Posterior vena cava (tissue), 2 donors: Measurements from ENCODE around the gene DLG2. TPM values are rescaled to one million over a fixed set of nuclear protein-coding genes. Genes with fewer than 3 reads are reported as not detected.

Experiments
- DNase-seq: peaks from one replicate; pipeline ENCODE4 v3.0.0-alpha.2; 2020; ENCODE audit warnings: low spot score
- intact Hi-C, 2 donors: fragments of 100-400 bp; cut with DNase I; formaldehyde crosslinking; loops; one replicate each; pipeline versions ENCODE4 v1.14.1 to v1.14.2; 2022 to 2023
- total RNA-seq, 2 donors: library from RNA; stranded (reverse); fragmentation: NEBNext Ultra II Directional; extraction: Animal tissue kit (Norgen Biotek cat#: 25700); gene quantifications; one replicate each; pipeline ENCODE4 v1.2.1, GENCODE V29; 2021
- donor health status: DM: yes; HTN: yes; CAD: no.
- donor health status: DM: yes; HTN: yes; CAD: no.

Gene DLG2
- total RNA-seq, 2 donors from 2014 or later = 17.2 to 20.5 TPM

- no peak for DNase-seq
- intact Hi-C loops = no loop called here
Measured at GRCh38 chr11:85589373-85589772, 37.8 kb downstream of the DLG2 start.

- intact Hi-C loops = no loop called here
- DNase-seq = no peak
Measured at GRCh38 chr11:85582111-85582510, 45.0 kb downstream of the DLG2 start.

DNA sequence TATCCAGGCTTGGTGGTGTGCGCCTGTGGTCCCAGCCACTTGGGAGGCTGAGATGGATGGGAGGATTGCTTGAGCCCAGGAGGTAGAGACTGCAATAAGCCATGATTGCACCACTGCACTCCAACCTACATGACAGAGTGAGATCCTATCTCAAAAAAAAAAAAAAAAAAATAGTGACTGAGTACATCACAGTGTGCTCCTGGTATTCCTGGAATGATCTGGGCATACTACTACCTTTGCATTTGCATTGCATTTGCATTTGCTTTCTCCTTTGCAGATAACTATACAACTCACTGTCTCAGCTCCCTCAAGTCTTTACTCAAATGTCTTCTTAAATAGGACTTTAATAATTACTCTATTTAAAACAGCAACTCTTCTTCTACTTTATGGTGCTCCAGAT lies 51.8 kb downstream of the DLG2 start:
- intact Hi-C loops = no loop called here
- no peak for DNase-seq

DNA sequence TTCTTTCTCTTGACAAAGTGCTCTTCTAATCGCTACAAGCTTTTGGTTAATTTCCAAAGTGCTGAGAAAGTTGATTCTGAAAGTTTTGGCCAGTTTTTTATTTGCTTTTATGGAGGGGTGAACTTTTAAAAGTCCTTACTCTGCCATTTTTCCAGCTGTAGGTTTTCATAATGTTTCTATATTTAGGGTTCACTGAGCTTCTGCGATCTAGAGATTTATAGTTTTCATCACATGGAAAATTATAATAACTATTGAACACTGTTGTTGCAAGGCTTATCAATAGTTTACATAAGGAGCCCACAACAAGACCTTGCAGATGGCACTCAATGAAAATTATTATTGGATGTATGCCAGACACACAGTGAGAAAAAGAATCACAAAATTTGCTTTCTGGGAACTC lies 55.1 kb downstream of the DLG2 start:
- intact Hi-C loops = no loop called here
- no peak for DNase-seq

DNA sequence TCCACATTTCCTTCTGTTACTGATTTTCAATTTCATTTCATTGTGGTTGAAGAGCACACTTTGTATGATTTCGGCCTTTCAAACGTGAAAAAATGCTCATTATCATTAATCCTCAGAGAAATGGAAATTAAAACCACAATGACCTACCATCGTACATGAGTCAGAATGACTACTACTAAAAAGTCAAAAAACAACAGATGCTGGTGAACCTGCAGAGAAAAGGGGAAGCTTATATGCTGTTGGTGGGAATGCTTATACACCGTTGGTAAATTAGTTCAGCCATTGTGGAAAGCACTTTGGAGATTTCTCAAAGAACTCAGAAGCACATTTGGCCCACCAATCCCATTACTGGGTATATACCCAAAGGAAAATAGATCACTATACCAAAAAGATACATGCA lies 57.6 kb downstream of the DLG2 start:
- intact Hi-C loops = no loop called here
- no peak for DNase-seq

DNA sequence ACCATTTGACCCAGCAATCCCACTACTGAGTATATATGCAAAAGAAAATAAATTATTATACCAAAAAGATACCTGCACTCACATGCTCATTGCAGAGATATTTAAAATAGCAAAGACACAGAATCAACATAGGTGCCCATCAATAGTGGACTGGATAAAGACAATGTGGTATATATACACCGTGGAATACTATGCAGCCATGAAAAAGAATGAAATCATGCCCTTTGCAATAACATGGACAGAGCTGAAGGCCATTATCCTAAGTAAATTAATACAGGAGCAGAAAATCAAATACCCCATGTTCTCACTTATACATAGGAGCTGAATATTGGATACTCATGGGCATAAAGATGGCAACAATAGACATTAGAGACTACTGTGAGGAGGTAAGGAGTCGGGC lies 68.7 kb downstream of the DLG2 start:
- DNase-seq = no peak
- intact Hi-C loops = no loop called here

DNA sequence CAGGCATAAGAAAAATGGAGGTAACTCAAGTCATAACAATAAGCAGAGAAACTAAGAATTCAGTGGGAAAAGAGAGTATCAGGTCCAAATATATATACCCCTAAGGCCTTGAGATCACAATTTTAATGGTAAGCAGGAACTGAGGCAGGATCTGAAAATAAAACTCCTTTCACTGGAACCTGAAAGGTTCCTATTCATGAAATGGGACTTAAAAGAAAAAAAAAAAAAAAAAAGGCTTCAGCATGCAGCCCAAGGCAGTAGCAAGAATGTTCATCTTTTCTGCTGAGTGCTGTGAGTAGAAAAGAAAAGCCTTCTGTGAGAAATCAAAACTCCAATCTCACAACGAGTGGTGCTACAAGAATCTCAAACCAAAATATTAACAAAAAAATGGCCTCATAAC lies 75.3 kb downstream of the DLG2 start:
- intact Hi-C loops = no loop called here
- no peak for DNase-seq

- intact Hi-C loops = no loop called here
- DNase-seq = no peak
Measured at GRCh38 chr11:85541683-85542082, 85.5 kb downstream of the DLG2 start.

- intact Hi-C loops = no loop called here
- DNase-seq = no peak
Measured at GRCh38 chr11:85540635-85541205, 86.4 kb downstream of the DLG2 start.

- intact Hi-C loops = no loop called here
Measured at GRCh38 chr11:85540181-85540580, 87.0 kb downstream of the DLG2 start.

DNA sequence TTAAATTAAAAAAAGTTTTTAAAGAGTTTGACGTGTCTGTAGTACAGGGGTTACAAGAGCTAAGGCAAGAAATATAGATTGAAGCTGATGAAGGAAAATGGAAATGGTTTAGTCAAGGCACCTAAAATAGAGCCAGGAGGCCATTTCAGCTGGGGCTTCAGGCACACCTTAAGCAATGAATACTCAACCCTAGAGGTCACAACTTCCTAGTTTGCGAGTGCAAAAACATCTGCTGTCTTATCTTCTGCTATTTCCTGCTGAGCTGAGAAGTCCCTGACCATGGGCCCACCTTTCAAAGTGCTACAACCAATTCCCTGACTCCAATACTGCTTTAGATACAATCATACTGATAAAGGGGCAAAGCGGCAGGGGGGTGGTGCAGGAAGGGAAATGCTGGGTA lies 87.4 kb downstream of the DLG2 start:
- DNase-seq = no peak

More at GRCh38 chr11:85540181-85540580, 87.0 kb downstream of the DLG2 start:
- DNase-seq = no peak

DNA sequence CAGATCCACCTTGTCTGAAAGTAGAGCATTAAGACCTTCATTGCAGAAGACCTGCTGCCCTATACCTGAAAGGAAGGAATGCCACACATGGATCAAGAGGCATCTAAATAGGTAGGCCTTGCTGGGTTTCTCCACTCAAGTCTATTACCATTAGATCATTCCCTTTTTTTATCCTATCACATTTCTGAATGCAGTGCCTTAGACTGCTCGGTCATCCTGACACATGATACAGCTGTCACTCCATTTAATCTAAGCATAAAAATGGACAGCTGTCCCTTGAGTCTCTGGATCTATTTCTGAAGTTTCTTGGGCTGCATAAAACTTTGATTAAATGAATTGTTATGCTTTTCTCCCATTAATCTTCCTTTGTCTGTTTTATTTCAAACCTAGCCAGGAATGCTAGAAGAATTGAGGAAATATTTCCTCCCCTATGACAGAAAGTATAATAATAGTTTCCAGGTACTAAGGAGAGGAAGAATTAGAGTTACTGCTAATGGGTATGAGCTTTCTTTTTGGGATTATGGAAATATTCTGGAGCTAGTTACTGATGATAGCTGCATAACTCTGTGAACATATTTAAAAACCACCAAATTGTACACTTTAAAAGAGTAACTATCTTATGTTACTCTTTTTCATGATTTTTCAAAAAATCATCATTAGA lies 88.0 kb downstream of the DLG2 start:
- intact Hi-C loops = no loop called here

More for the DNA sequence above, 87.4 kb downstream of the DLG2 start:
- intact Hi-C loops = no loop called here

DNA sequence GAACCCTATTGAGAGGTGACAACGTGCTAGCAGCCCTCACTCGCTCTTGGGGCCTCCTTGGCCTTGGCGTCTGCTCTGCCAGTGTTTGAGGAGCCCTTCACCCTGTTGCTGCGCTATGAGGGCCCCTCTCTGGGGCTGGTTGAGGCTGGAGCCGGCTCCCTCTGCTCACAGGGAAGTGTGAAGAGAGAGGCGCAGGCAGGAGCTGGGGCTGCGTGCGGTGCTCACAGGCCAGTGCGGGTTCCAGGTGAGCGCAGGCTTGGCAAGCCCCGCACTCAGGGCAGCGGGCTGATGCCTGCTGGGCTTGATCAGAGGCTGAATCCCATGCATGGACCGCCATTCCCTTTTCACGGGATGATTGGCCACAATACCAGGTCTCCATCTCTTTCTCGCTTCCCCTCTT lies 90.7 kb downstream of the DLG2 start:
- intact Hi-C loops = no loop called here
- DNase-seq = no peak

More for the DNA sequence above, 88.0 kb downstream of the DLG2 start:
- no peak for DNase-seq

DNA sequence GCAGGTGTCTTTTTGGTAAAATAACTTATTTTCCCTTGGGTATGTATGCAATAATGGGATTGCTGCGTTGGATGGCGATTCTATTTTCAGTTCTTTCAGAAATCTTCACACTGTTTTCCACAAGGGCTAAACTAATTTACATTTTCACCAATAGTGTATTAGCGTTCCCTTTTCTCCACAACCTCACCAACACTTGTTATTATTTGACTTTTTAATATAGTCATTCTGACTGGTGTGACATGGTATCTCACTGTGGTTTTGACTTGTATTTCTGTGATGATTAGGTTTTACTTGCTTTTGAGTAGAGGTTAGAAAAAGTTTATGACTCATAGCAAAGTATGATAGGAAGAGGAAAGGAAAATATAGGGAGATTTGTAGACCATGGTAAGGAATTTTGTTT lies 92.3 kb downstream of the DLG2 start:
- intact Hi-C loops = no loop called here
- no peak for DNase-seq

- DNase-seq = no peak
- intact Hi-C loops = no loop called here
Measured at GRCh38 chr11:85531191-85531897, 95.8 kb downstream of the DLG2 start.

DNA sequence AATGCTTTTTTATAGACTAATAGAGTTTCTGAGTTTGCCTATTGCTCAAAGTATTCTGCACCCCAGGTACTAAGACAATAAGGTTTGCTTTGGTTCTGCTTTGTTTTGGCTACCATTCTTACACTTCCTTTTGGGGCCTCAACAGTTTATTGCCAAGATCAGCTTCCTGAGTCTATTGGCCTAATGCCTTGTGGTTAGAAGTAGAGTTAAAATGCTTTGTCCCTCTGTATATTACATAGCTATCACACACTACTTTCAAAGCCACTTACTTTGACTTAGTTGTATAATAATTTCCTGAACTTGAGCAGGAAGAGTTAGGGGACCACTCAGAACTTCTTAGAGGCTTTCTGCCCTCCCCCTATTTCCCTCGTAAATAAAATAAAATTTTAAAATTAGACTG lies 96.5 kb downstream of the DLG2 start:
- intact Hi-C loops = no loop called here
- no peak for DNase-seq

DNA sequence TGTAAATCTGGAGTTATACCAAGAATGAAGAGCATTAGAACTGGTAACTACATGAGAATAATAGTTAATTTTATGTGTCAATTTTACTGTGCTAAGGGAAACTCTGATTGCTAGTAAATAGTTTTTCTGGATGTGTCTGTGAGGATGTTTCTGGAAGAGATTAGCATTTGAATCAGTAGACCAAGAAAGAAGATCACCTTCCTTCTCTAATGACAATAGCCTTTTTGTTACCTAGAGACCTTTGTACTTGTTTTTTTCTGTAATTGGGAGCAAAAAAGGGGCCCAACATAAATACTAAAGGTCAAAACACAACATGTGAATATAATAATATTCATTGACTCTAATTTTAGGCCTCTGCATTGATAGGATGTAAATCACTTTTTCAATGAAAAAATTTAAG lies 100.6 kb downstream of the DLG2 start:
- DNase-seq = no peak
- intact Hi-C loops = no loop called here

DNA sequence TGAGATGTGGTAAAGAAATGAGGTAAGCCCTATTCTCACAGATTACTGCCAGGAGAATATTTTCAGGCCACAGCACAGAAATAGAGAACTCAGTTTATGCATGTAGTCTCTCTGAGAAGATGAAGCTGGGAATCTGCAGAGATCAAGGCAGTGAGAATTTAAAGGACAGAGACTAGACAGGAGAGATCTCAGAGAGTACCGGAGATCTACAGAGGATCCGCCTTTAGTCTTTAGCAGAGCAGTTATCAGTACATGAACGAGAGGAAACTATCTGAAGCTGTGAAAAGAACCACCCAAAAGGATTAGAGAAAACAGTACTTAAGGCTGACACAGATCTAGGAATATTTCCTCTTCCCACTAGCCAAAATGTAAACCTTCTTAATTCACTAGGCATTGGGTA lies 101.5 kb downstream of the DLG2 start:
- intact Hi-C loops = no loop called here
- no peak for DNase-seq

GRCh38 chr11:85517272-85517671 lies 109.9 kb downstream of the DLG2 start:
- intact Hi-C loops = no loop called here

GRCh38 chr11:85495918-85496317 lies 131.2 kb downstream of the DLG2 start:
- no peak for DNase-seq
- intact Hi-C loops = no loop called here

More at GRCh38 chr11:85517272-85517671, 109.9 kb downstream of the DLG2 start:
- DNase-seq = no peak

DNA sequence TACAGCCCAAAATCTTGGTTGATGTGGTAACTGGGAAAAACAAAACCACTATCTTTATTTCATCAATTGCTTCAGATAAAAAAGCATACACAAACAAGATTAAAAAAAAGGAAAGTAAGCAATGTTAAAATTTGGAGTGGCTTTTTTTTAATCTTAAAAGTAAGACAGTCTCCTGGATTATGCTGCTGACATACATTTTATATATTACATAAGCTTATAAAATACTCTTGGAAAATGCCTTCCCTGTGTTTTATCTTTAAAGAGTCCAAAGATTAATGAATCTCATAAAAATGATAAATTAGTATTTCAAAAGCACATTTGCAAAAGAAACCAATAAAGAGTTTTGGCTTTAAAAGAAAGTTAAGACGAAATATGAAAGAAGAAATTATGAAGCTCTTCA lies 132.7 kb downstream of the DLG2 start:
- intact Hi-C loops = no loop called here
- DNase-seq = no peak
